ENCODE data around the gene TSPAN14.

TSPAN14 gene

DNA sequence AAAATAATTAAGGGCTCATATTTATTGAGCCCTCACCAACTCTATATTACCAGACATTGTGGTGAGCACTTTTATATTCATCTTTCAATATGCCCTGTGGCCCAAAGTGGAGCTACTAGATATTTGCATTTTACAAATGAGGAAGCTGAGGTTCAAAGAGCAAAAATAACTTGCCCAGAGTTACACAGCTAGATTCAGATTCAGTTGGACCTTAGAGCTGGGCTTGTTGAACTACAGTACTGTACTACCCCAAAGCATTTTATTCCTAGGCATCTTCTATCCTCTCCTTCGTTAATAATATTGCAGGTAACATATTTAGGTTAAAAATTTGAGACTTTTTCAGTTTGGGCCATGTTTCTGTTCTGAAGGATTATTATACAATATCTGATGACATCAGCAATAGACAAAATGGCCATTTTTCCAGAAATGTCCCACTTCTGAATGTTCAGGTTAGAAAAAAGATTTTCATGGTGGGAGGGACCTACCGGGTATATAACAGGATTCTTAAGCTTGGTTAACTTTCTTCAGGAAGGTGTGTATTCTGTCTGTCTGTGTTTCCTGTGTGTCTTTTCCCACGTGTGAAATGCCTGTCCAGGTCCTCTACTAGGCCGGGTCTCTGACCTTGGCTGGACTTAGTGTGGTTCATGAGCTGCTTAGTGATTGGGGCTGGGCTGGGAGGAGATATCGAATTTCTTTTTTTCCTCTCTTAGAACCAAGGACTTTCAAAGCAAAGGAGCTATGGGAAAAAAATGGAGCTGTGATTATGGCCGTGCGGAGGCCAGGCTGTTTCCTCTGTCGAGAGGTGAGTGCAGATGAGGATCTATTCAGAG lies 32.2 kb upstream of the TSPAN14 start:
- DNase-seq (ENCODE audit: low read depth in 2 of 2), result no peak

DNA sequence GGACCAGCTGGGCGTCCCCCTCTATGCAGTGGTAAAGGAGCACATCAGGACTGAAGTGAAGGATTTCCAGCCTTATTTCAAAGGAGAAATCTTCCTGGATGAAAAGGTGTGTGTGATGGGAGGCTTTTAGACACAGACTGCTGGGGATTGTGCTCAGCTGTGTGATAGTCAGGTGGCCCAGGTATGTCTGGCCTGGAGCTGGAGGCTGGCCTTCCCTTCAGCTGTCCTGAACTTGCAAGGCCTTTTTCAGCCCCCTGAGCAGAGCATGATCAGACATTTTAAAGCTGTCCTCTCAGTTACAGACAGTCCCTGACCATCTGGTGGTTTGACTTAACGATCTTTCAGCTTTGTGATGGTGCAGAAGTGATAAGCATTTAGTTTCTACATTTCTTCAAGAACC lies 28.2 kb upstream of the TSPAN14 start:
- no peak for DNase-seq (ENCODE audit: low read depth in 2 of 2)

DNA sequence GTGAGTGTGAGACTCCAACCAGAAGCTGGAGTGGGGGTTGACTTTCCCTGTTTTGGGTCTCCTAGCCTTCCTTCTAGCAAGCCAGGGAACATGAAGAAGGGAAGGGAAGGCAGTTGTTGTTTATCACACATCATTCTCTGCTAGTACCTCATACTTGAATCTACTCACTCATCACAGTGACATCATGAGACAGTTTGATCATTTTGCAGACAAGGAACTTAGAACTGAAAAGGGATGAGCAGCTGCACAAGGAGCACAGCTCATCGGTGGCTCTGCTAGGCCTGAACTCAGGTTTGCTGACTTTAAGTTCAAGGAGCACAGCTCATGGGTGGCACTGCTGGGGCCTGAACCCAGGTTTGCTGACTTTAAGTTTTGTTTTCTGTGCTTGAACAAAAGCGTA lies 26.6 kb upstream of the TSPAN14 start:
- DNase-seq (ENCODE audit: low read depth in 2 of 2), result no peak

DNA sequence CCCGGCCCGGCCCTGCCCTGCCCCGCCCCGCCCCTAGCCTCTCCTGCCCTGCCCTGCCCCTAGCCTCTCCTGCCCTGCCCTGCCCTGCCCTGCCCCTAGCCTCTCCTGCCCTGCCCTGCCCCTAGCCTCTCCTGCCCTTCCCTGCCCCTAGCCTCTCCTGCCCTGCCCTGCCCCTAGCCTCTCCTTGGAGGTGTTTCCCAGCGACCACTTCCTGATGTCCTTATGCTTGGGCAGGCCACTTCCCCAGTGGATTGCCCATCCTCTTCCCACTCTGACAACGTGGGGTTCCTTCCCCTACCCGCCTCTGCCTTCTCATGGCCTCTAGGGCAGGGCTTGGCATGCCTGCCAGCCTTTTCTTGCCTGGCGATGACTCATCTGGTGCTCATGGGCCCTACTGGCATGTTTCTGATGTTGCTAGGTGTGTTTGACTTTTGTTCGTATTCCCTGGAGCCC lies 24.6 kb upstream of the TSPAN14 start:
- DNase-seq (ENCODE audit: low read depth in 2 of 2), result no peak

DNA sequence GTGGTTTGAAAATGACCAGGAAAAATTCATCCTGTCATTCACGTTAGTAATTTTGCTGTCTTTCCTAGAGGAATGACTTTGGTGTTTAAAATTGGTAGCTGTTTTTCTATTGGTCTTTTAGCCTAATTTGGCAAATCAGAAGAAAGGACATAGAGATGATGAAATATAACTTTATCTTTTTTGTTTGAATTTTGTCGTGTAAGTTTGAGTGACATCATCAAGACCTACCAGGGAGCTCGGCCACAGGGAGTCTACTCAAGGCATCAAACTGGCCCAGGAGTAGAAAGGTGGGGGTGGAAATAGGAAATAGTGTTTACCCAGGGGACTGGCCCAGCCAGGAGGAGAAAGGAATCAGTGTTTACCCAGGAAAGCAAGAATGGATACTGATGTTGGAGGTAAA lies 21.0 kb upstream of the TSPAN14 start:
- no peak for DNase-seq (ENCODE audit: low read depth in 2 of 2)

DNA sequence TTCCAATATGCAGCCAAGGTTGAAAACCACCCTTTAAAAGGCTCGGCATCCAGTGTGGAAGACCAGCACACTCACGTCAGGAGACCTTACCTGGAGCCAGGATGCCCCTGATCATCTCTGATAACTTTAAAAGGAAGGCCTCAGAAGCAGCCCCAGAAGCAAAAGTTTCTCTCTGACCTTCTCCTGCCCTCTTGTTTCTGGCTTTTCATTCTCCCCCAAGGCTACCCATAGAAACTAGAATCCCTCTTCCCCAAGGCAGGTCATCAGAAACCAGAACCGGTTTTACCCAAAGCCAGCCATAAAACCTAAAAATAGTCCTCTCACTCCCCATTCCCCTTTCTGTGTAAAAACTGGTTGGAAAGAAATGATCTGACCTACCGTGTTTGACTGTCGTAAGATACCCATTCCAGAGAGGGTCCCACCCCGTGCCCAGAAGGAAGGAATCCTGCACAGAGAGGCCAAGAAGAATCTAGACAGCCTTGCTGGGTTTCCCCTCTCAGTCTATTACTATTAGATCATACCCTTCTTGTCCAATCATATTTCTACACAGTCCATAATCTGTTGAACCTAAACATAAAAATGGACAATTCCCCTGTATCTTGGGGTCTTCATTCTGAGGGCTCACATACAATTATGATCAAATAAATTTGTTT lies 17.5 kb upstream of the TSPAN14 start:
- no peak for DNase-seq (ENCODE audit: low read depth in 2 of 2)

DNA sequence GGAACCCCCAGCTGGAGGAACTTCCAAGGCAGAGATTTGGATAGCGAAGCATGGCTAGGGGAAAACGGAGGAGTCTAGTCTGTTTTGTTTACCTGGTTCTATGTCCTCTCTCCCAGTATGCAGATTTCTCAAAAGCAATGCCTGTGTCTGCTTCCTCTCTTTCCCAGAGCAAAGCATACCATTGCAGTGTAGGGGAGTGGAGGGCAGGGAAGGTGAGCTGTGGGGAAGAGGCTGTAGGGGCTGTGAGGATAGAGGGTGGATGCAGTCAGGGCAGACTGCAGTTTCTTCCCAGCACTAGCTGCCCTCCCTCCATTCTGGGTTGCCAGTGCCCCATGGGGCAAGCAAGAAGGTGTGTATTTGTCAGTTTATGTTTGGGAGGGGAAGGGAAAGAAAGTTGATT lies 16.9 kb upstream of the TSPAN14 start:
- DNase-seq (ENCODE audit: low read depth in 2 of 2), result no peak

DNA sequence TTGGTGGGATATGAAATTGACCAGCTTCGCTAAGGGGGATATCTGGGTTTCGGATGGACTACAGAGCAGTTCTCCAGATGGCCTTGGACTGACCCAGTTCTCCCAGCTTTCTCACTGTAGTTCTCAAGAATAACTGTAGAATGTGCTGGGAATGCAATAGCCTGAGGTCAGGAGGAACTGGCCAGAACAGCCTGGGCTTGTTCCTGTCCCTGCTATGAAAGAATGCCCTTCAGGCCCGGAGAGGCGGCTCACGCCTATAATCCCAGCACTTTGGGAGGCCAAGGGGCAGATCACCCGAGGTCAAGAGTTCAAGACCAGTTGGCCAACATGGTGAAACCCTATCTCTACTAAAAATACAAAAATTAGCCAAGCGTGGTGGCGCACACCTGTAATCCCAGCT lies 12.3 kb upstream of the TSPAN14 start:
- DNase-seq (ENCODE audit: low read depth in 2 of 2), result no peak

DNA sequence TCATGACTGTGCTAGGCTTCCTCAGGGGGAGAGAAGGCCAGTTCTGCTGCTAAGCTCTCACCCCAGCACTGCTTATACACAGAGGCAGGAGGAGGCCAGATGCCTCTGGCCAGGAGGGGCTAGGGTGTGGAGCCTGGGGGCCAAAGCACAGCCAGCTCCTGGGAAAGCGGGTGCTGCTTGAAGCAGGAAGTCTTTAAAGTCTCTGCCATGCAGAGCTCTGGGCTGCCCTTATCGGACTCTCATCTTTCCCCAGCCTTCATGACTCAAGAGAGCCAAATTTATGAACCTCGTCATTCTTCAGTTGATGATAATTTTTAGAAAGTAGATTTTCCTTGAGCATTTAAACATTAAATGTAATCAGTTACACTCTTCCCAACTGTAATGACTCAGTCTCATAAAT lies 11.2 kb upstream of the TSPAN14 start:
- no peak for DNase-seq (ENCODE audit: low read depth in 2 of 2)

DNA sequence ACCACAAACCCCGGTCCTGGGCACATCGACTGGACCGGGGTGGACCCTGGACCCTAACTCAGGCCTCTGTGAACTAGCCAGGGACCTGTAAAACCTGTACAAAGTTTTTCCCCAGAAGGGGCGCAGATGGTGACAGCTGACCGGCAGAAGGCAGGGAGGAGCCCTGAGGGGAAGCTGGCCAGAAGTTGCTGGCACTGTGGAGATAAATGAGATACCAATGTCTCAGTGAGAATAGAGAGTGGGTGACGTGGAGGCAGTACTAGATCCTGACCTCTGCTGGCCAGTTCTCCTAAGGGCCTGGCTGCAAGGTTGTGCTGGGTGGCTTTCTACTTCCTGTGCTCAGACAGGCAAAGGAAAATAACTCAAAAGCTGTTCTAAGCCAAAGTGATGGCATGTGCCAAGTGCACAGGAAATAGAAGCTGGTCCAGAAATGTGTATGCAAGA lies 10.6 kb upstream of the TSPAN14 start:
- no peak for DNase-seq (ENCODE audit: low read depth in 2 of 2)

DNA sequence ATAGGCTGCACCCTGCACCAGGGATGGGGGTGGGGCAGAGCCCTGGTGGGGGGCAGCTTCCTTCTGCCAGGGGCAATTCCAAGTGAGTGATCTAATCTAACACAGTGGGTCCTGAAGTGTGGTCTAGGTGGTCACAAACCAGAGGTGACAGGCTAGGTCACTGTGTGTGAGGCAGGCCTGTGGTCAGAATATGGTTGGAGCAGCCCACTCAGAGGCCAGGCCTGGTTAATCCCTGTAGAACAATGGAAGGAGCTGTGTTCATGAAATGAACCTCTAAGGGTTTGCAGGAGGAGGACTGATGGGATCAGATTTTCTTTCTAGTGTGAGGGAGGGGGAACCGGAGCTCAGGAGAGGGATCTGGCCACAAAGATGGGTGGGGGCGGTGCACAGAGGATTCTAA lies 10.0 kb upstream of the TSPAN14 start:
- DNase-seq (ENCODE audit: low read depth in 2 of 2), result no peak

DNA sequence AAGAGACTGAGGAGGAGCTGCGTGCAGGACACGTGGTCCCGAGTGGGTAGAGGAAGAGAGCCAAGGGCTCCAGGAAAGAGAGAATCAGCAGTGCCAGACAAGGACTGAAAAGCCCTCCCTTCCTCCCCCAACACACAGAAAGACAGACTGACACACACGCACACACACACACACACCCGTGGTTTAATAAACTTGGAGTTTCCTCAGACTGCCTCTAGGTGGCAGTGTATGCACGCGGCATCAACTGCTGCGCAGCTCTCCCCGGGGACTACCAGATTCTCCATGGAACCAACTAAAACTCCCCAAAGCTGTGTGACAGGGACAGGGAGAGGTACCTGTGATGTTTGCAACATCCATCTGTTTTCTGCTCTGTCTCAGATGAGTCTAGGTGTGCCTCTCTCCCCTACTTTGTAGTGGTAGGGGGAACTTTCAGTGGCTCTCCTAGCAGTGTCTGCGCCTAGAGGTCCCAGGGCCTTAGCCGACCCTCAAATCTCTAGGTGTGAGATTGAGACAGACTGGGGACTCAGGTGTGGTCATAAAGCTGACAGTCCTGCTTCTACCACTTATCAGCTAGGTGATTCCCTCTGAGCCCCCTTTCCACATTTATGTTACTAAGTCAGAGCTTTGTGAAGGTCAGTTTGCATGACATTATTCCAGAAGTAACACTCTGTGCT lies 9.3 kb upstream of the TSPAN14 start:
- peak; percentile 49 to 51 for DNase-seq (ENCODE audit: low read depth in 2 of 2)

DNA sequence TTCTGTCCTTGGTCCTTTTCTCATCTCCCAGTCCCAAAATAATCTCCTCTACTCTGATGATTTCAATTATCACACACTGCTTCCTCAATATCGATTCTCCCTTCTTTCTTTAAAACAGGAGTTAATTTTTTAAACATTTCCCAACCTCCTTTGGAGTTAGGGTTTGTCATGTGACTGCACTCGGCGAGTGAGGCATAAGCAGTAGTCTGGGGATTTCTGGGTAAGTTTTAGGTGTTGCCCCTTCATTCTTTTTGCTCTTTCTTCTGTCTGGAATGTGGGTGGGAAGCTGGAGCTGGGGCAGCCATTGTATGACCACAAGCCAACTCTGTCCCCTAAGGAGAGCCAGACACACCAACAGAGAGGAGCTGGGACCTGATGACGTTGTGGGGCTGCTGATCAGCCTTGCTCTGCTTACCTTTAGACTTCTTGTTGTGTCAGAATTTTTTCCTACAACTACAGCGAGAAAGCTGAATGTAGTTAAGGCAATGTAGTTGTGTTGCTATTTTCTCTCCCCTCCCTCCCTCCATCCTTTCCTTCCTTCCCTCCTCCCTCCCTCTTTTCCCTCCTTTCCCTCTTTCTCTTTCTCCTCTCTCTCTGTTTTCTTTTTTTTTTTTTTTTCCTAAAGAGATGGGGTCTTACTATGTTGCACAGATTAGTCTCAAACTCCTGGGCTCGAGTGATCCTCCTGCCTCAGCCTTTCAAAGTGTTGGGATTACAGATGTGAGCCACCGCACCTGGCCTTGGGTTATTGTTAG lies 6.5 kb upstream of the TSPAN14 start:
- DNase-seq (ENCODE audit: low read depth in 2 of 2), result no peak

DNA sequence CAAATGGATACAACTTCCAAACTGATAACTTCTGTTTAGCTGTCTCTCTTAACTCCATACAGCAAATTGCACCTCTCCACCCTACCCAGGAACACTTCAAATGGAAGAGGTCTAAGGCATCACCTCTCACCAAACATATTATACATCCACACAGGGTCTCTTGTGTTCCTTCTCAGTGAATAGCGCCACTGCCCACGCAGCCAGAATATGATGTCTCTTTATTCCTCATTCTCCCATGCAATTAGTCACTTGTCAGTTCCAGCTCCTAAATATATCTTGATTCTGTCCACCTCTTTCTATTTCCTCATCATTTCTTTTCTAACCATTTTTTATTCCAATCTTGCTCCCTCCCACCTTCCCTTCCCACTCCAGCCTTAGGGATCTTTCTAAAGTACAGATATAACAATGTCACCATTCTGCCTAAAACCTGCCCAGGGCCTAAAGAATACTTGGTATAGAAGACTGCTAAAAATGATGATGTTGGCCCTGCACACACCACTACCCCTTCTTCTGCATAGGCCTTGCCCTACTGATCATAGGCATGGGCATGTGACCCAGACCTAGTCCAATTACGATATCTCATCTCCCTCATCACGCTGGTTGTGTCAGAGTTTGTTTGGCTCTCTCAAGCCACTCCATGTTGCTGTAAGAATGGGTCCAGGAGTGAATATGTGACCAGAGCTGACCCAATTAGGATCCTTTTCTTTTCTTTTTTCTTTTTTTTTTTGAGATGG lies 5.7 kb upstream of the TSPAN14 start:
- DNase-seq (ENCODE audit: low read depth in 2 of 2), result no peak

DNA sequence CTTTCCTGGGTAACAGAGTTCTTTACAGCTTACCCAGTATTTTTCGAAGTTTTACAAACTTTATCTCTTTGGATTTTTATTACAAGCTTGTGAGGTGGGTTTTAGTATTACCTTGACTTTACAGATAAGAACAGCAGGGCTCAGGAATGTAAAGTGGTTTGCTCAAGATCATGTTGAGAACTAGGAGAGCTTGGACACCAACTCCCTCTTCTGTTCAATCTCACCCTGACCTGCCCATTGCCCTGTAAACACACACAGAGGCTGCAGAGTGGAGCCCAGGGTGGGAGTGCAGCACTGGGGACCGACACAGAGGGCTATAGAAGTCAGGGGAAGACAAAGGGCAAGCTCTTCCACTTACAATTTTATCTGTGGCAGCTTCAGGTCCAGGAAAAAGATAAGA lies 4.6 kb upstream of the TSPAN14 start:
- no peak for DNase-seq (ENCODE audit: low read depth in 2 of 2)

DNA sequence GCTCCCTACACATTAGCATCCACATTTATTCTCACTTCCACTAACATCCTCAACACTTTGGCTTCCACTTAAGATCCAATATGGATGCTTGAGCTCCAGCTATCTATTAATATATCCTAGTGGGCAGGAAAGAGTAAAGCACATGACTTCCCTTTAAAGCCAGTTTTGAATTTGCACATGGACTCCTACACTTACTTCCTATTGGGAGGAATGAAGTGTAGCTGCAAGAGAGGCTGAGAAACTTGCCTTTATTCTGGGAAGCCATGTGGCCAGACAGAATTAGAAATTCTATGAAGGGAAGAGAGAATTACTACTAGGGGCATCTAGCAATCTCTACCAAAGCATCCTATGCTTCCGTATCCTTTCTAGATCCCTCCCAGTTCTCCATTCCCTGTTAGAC lies 3.0 kb upstream of the TSPAN14 start:
- DNase-seq (ENCODE audit: low read depth in 2 of 2), result no peak

DNA sequence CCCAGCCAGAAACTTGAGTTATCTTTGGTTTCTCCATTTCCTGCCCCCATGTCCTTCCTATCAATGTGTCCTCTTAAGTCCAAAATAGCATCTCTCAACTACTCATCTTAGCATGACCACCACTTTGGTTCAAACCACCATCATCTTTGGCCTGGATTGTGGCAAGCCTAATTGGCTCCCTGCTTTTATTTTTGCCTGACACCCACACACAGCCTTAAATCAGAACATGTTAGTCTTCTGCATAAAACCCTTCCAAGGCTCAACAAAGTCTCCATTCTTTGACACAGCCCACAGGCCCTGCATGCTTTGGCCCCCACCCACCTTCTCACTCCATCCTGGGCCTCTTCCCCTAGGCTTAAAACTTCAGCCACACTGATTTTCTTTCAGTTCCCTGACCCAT lies 2.0 kb upstream of the TSPAN14 start:
- no peak for DNase-seq (ENCODE audit: low read depth in 2 of 2)

DNA sequence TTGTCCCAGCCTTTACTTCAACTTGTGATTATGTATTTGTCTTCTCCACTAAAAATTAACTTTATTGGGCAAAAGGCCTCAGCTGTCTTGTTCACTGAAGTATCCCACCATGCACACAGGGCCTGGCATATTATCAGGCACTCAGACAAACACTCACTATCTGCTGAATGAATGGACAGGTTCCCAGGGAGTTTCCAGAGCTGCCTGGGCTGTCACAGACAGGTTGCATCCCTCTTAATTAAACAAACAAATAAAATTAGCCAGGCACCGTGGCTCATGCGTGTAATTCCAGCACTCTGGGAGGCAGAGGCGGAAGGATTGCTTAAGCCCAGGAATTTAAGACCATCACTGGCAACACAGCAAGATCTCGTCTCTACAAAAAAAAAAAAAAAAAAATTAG lies 1.5 kb upstream of the TSPAN14 start:
- no peak for DNase-seq (ENCODE audit: low read depth in 2 of 2)

DNA sequence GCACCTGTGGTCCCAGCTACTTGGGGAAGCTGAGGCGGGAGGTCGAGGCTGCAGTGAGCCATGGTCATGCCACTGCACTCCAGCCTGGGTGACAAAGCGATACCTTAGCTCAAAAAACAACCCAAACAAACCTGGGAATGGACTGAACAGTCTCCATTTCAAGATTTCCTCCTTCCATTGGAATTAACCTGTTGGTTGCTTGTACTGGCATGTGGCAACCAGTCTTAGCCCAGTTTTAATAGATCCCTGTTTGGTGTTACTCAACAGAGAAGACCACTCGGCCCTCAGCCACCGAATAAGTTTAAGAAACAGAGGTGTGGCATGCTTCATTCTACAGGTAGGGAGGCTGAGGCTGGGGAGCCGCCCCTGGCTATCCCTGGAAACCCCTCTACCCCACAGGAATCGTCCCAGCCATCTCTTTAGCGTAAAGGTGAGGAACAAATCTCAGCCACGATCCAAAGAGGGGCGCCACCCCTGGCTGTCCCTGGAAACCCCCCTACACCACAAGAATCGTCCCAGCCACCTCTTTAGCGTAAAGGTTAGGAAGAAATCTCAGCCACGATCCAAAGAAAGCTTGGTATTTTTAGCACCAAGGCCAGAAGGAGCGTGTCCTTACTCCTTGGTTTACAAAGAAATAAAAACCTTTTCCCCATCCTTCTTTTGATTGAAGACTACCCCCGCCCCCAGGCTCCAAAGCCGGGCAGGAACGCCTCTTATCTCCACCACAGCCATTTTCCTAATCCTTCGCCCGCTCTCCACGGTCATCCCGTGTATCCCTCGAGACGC lies 861 bp upstream of the TSPAN14 start:
- no peak for DNase-seq (ENCODE audit: low read depth in 2 of 2)

Measured in fibroblast of skin of left biceps (primary cell).